GM12878 (cell line): ENCODE data around the gene LIN37. TPM values are rescaled to one million over a fixed set of nuclear protein-coding genes. Genes with fewer than 3 reads are reported as not detected.

ENCODE experiments used
- ATAC-seq: fragments of 200-7000 bp; cut with Tn5 transposase; 3 replicates; pipeline ENCODE4 v1.9.1; 2020; ENCODE audit warnings: mild to moderate bottlenecking, moderate library complexity
- BruUV-seq: library from RNA; stranded (reverse); fragments of 400-500 nt; replicated peaks from 2 replicates; lab custom pipeline; 2021; lab: Mats Ljungman, UMichigan
- CTCF ChIA-PET: fragments of 300-600 bp; sonication (Branson Sonifier 250); formaldehyde crosslinking; extraction: SDS; loops from one replicate; lab custom pipeline; 2021; ENCODE audit warnings: inconsistent platforms; lab: Yijun Ruan, JAX
- POLR2A ChIA-PET: fragments of 350-600 bp; formaldehyde crosslinking; extraction: SDS; loops from one replicate; lab custom pipeline; 2021; ENCODE audit warnings: inconsistent platforms; lab: Charles Lee
- RAD21 ChIA-PET: fragments of 300-600 bp; sonication (Branson Sonifier 250); formaldehyde crosslinking; loops from one replicate; lab custom pipeline; 2023; ENCODE audit warnings: antibody characterized with exemption; ENCODE audit not compliant: unreplicated experiment; lab: Charles Lee
- SMC1A ChIA-PET: fragments of 300-600 bp; sonication (Branson Sonifier 250); formaldehyde crosslinking; loops from one replicate; lab custom pipeline; 2023; ENCODE audit not compliant: unreplicated experiment, uncharacterized antibody; lab: Charles Lee
- DNase-seq: peaks from one replicate; pipeline ENCODE4 v3.0.0-alpha.2; 2011; ENCODE audit warnings: low read depth, low spot score
- FAIRE-seq: peaks from 3 replicates; lab custom pipeline; 2011; peaks lifted over from hg19 to GRCh38; lab: Jason Lieb, UNC
- H2AFZ ChIP-seq: 2 replicates; pipeline ENCODE4 v1.6.0; 2011; ENCODE audit warnings: low read depth, low read length, control low read depth; ENCODE audit not compliant: control insufficient read depth
- H3K27ac ChIP-seq: 2 replicates; pipeline ENCODE4 v1.5.1; 2011; ENCODE audit warnings: control low read depth; ENCODE audit not compliant: control insufficient read depth, insufficient read depth
- H3K27me3 ChIP-seq, 2 experiments: replicated peaks in 1 of 2; 2 replicates each; pipeline versions ENCODE4 v1.6.0 to v1.6.1; 2011; ENCODE audit warnings: low read length in 1 of 2; ENCODE audit not compliant: control insufficient read depth in 2 of 2, insufficient read depth in 2 of 2
- H3K36me3 ChIP-seq, 2 experiments: 2 replicates each; pipeline ENCODE4 v1.5.1; 2011; ENCODE audit warnings: low read length in 1 of 2; ENCODE audit not compliant: control insufficient read depth in 2 of 2, insufficient read depth in 2 of 2
- H3K4me1 ChIP-seq: 2 replicates; pipeline ENCODE4 v1.6.1; 2011; ENCODE audit warnings: mild to moderate bottlenecking, low read length, moderate library complexity, mixed read lengths; ENCODE audit not compliant: control insufficient read depth, insufficient read depth
- H3K4me2 ChIP-seq: 2 replicates; pipeline ENCODE4 v1.6.0; 2011; ENCODE audit warnings: control low read depth; ENCODE audit not compliant: control insufficient read depth, insufficient read depth
- H3K4me3 ChIP-seq: fragments of 200-600 bp; sonication (generic); 2 replicates; pipeline ENCODE4 v1.5.1; 2016
- H3K79me2 ChIP-seq: 2 replicates; pipeline ENCODE4 v1.6.0; 2011; ENCODE audit warnings: low read length; ENCODE audit not compliant: control insufficient read depth, insufficient read depth
- H3K9ac ChIP-seq: 2 replicates; pipeline ENCODE4 v1.8.0; 2011; ENCODE audit warnings: low read length, control low read depth, mixed read lengths; ENCODE audit not compliant: control insufficient read depth, insufficient read depth
- H3K9me3 ChIP-seq: replicated peaks from 3 replicates; pipeline ENCODE4 v1.5.1; 2011; ENCODE audit warnings: mild to moderate bottlenecking, low read length; ENCODE audit not compliant: control insufficient read depth, insufficient read depth
- H4K20me1 ChIP-seq: 2 replicates; pipeline ENCODE4 v1.6.0; 2011; ENCODE audit not compliant: control insufficient read depth, insufficient read depth
- BACH1 ChIP-seq: fragments of 450-650 bp; IDR thresholded peaks from 2 replicates; pipeline ENCODE4 v1.6.1; 2017; ENCODE audit warnings: mild to moderate bottlenecking, borderline replicate concordance
- BMI1 ChIP-seq: fragments of 450-650 bp; IDR thresholded peaks from 2 replicates; pipeline ENCODE4 v1.6.1; 2016; ENCODE audit warnings: mild to moderate bottlenecking, moderate library complexity, borderline replicate concordance
- CHD2 ChIP-seq: IDR thresholded peaks from 2 replicates; pipeline ENCODE4 v1.6.1; 2011; ENCODE audit warnings: low read depth, low read length, improper control_type of control experiment, borderline replicate concordance
- DPF2 ChIP-seq: fragments of 450-650 bp; IDR thresholded peaks from 2 replicates; pipeline ENCODE4 v1.6.1; 2017; ENCODE audit warnings: mild to moderate bottlenecking
- E2F8 ChIP-seq: fragments of 450-650 bp; IDR thresholded peaks from 2 replicates; pipeline ENCODE4 v1.6.1; 2018; ENCODE audit warnings: mild to moderate bottlenecking, low read depth, moderate library complexity; ENCODE audit not compliant: partially characterized antibody
- GABPA ChIP-seq: IDR thresholded peaks from 2 replicates; pipeline ENCODE4 v1.6.1; 2014; ENCODE audit warnings: antibody characterized with exemption, low read depth, mild to moderate bottlenecking, inconsistent platforms
- IRF5 ChIP-seq: fragments of 450-650 bp; IDR thresholded peaks from 2 replicates; pipeline ENCODE4 v1.6.1; 2017; ENCODE audit warnings: borderline replicate concordance
- NBN ChIP-seq: fragments of 450-650 bp; IDR thresholded peaks from 2 replicates; pipeline ENCODE4 v1.6.1; 2016
- PML ChIP-seq: IDR thresholded peaks from 2 replicates; pipeline ENCODE4 v1.6.1; 2012; ENCODE audit warnings: low read length, inconsistent platforms
- SREBF2 ChIP-seq: IDR thresholded peaks from 2 replicates; pipeline ENCODE4 v1.6.1; 2012; ENCODE audit warnings: mild to moderate bottlenecking, low read length
- STAT3 ChIP-seq: IDR thresholded peaks from 2 replicates; pipeline ENCODE4 v1.6.1; 2011; ENCODE audit warnings: low read depth, low read length, improper control_type of control experiment
- TBL1XR1 ChIP-seq: IDR thresholded peaks from 2 replicates; pipeline ENCODE4 v1.6.1; 2012; ENCODE audit warnings: low read depth, low read length, improper control_type of control experiment
- TCF7 ChIP-seq: IDR thresholded peaks from 2 replicates; pipeline ENCODE4 v1.6.1; 2014; ENCODE audit warnings: antibody characterized with exemption, borderline replicate concordance
- WRNIP1 ChIP-seq: IDR thresholded peaks from 2 replicates; pipeline ENCODE4 v1.6.1; 2011; ENCODE audit warnings: low read depth, low read length, improper control_type of control experiment, borderline replicate concordance
- WGBS: methylation state at CpG from one replicate; pipeline ENCODE4 v1.1.6; 2016; ENCODE audit warnings: low lambda C conversion rate; ENCODE audit not compliant: insufficient replicate concordance, insufficient coverage; ENCODE audit errors: missing lambda C conversion rate; 5-methylcytosine and 5-hydroxymethylcytosine counted together
- in situ Hi-C: fragments of 300-500 bp; cut with MboI; formaldehyde crosslinking; loops from 9 replicates; pipeline ENCODE4 v1.14.3; 2018; ENCODE audit warnings: mixed read lengths
- intact Hi-C: fragments of 100-400 bp; cut with micrococcal nuclease; formaldehyde crosslinking; loops from one replicate; pipeline ENCODE4 v1.14.2; 2022; ENCODE audit not compliant: unreplicated experiment
- polyA plus RNA-seq, 11 experiments: library from polyadenylated mRNA; depleted of rRNA in 4 of 11; unstranded in 6 of 11; stranded (reverse) in 5 of 11; fragments of >200 nt; fragmentation: Nextera tagmentation in 4 of 11; fragmentation: Illumina TruSeq in 1 of 11; extraction: Ambion mirVana in 4 of 11; extraction: Trizol in 1 of 11; gene quantifications; 1 replicate in 1 of 11; 2 replicates in 10 of 11; pipeline versions ENCODE4 v1.2.1 to v1.2.3, GENCODE V29; 2011 to 2016; ENCODE audit warnings: inconsistent platforms in 2 of 11, missing spikeins in 2 of 11, low read depth in 1 of 11
- total RNA-seq, 4 experiments: library from RNA; depleted of rRNA in 3 of 4; stranded (reverse); fragments of >200 nt in 3 of 4; fragmentation: Illumina TruSeq in 1 of 4; extraction: Trizol in 1 of 4; gene quantifications; 2 replicates each; pipeline versions ENCODE4 v1.2.1 to v1.2.3, GENCODE V29; 2013 to 2021
- TF ChIP-seq, protein P1 (sequence below): fragments of 450-650 bp; IDR thresholded peaks from 2 replicates; pipeline ENCODE4 v1.6.1; 2017; ENCODE audit warnings: antibody characterized with exemption, mild to moderate bottlenecking, moderate library complexity
- TF ChIP-seq, protein P2 (sequence below): IDR thresholded peaks from 2 replicates; pipeline ENCODE4 v1.6.1; 2011; ENCODE audit warnings: borderline replicate concordance, low read depth, mild to moderate bottlenecking, moderate library complexity, mixed read lengths, low read length; ENCODE audit not compliant: insufficient read depth; ENCODE audit errors: extremely low read length

LIN37 gene
- total and polyA plus RNA-seq, 10 of the 15 experiments (the other 5 are each of a cell fraction or from before 2014, with no cell fraction given) = 0.69 to 11.9 (median 7.6) TPM

- Histone ChIP-seq H2AFZ (peak within 1 kb of the TSS; percentile 59), H3K27me3 (no peaks in the 10 kb centered on the region), H3K27ac (peak within 1 kb of the TSS; percentile 25), H4K20me1 (no peaks in the 10 kb centered on the region), H3K79me2 (no peaks in the 10 kb centered on the region), H3K9me3 (no peaks in the 10 kb centered on the region), H3K36me3 (no peaks in the 10 kb centered on the region; a peak in 1 of 4 replicates), H3K4me2 (peak within 1 kb of the TSS; percentile 86), H3K4me1 (no peaks in the 10 kb centered on the region), H3K9ac (peak within 1 kb of the TSS; percentile 65), H3K4me3 (peak within 1 kb of the TSS; percentile 77)
- WGBS = under 1% methylated on average over 55 of the region's 82 CpGs
- SMC1A ChIA-PET = no interaction called here
- FAIRE-seq (peak; percentile 99), ATAC-seq (peak; percentile 98), DNase-seq (peak; percentile 87)
- in situ Hi-C loops = no loop called here
- BruUV-seq = no TSS peak
- CTCF ChIA-PET = interaction anchor here (0.8 kb wide), 1 partner anchor 57 kb away, joined by 3 read pairs; no protein-coding TSS in a partner anchor
- RAD21 ChIA-PET = no interaction called here
- intact Hi-C loops = no loop called here
- POLR2A ChIA-PET = interaction anchor here (0.5 to 1.7 kb wide), 3 partner anchors 13 to 35 kb away, joined by 4 to 5 read pairs (median 4); partner anchors contain the start of gene LIN37
- TF ChIP-seq BACH1 = peak; percentile 51; the same call in 1 of the 2 replicates
- no peak for TF ChIP-seq TCF7
- TF ChIP-seq SREBF2 = no peak
- no peak for TF ChIP-seq GABPA
- TF ChIP-seq E2F8 = no peak
- TF ChIP-seq, protein P1, sequence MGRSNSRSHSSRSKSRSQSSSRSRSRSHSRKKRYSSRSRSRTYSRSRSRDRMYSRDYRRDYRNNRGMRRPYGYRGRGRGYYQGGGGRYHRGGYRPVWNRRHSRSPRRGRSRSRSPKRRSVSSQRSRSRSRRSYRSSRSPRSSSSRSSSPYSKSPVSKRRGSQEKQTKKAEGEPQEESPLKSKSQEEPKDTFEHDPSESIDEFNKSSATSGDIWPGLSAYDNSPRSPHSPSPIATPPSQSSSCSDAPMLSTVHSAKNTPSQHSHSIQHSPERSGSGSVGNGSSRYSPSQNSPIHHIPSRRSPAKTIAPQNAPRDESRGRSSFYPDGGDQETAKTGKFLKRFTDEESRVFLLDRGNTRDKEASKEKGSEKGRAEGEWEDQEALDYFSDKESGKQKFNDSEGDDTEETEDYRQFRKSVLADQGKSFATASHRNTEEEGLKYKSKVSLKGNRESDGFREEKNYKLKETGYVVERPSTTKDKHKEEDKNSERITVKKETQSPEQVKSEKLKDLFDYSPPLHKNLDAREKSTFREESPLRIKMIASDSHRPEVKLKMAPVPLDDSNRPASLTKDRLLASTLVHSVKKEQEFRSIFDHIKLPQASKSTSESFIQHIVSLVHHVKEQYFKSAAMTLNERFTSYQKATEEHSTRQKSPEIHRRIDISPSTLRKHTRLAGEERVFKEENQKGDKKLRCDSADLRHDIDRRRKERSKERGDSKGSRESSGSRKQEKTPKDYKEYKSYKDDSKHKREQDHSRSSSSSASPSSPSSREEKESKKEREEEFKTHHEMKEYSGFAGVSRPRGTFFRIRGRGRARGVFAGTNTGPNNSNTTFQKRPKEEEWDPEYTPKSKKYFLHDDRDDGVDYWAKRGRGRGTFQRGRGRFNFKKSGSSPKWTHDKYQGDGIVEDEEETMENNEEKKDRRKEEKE = no peak
- TF ChIP-seq CHD2 = 0 out of 2 replicates have a peak, but pooled peaks have one; percentile 45
- TF ChIP-seq STAT3 = no peak
- no peak for TF ChIP-seq PML
- TF ChIP-seq IRF5 = no peak
- TF ChIP-seq TBL1XR1 = no peak
- no peak for TF ChIP-seq BMI1
- TF ChIP-seq NBN = no peak
- TF ChIP-seq DPF2 = peak; percentile 52; the same call in 1 of the 2 replicates
- TF ChIP-seq, protein P2, sequence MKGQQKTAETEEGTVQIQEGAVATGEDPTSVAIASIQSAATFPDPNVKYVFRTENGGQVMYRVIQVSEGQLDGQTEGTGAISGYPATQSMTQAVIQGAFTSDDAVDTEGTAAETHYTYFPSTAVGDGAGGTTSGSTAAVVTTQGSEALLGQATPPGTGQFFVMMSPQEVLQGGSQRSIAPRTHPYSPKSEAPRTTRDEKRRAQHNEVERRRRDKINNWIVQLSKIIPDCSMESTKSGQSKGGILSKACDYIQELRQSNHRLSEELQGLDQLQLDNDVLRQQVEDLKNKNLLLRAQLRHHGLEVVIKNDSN = no peak
- TF ChIP-seq WRNIP1 = no peak
These were observed 27.1 kb downstream of the LIN37 start, which contains the start of gene ARHGAP33 for GRCh38 chr19:35775298-35776101. TSS of gene ARHGAP33 (plus strand) at chr19:35775564. CDS start at chr19:35775659, 95 bp downstream.
